ENCODE results near the gene ZNF85. TPM values are rescaled to one million over a fixed set of nuclear protein-coding genes. Genes with fewer than 3 reads are reported as not detected.
A peak's percentile ranks its signal among the peaks of the same experiment; 100 is the strongest.

Gene ZNF85
- total and polyA plus RNA-seq, 2 donors (not counting 1 experiment from before 2014, with no cell fraction given): 3.7 to 17.1 TPM

GRCh38 chr19:20999731-21000352 lies 76.8 kb downstream of the ZNF85 start:
- 3% methylated on average over 29 of the region's 29 CpGs for WGBS (ENCODE audit: insufficient coverage)
- H3K27me3 Mint-ChIP-seq: no peaks in the 10 kb centered on the region
- ChIA-PET POLR2A (interaction anchor here (0.6 to 1.6 kb wide), 4 partner anchors 21 to 960 kb away, joined by 3 to 8 read pairs (median 4); partner anchors contain the start of genes ZNF430, ZNF682 and ZNF85), CTCF (interaction anchor here (1.1 kb wide), 1 partner anchor 20 kb away, joined by 4 read pairs; the partner anchor contains the start of gene ZNF430)
- Histone ChIP-seq H3K36me3 (replicated peaks in 1 of 2; ENCODE audit: control extremely low read depth in 1 of 2, control insufficient read depth in 1 of 2, extremely low read depth in 1 of 2, insufficient read depth in 2 of 2, low read length in 1 of 2) (no peaks in the 10 kb centered on the region), H3K9ac (ENCODE audit: low read length) (peak overlapping the region; percentile 80), H3K4me2 (replicated peaks; ENCODE audit: low read depth, low read length, poor library complexity, severe bottlenecking) (peak overlapping the region; percentile 98), H3K27ac (ENCODE audit: low read length in 2 of 2) (no peak overlapping the region), H2AFZ (ENCODE audit: insufficient read depth, low read depth, low read length, poor library complexity, severe bottlenecking) (peak overlapping the region; percentile 100), H4K20me1 (ENCODE audit: control insufficient read depth, insufficient read depth, low read length, poor library complexity, severe bottlenecking) (no peaks in the 10 kb centered on the region), H3K4me3 (ENCODE audit: control extremely low read depth in 1 of 5, extremely low read depth in 1 of 5, insufficient read depth in 1 of 5, low read depth in 2 of 5, low read length in 4 of 5) (peak overlapping the region; percentile 34 to 84 (median 60)), H3K9me3 (ENCODE audit: control extremely low read depth in 1 of 3, control insufficient read depth in 2 of 3, insufficient read depth in 1 of 3, low read length in 2 of 3) (no peaks in the 10 kb centered on the region), H3K27me3 (replicated peaks in 1 of 4; ENCODE audit: control extremely low read depth in 1 of 4, control insufficient read depth in 3 of 4, insufficient read depth in 4 of 4, low read length in 3 of 4) (no peaks in the 10 kb centered on the region), H3K4me1 (ENCODE audit: control insufficient read depth in 2 of 2, insufficient read depth in 2 of 2, low read length in 2 of 2) (peaks cover 0 to 5% of the 10 kb centered on the region in 2 donors), H3K79me2 (ENCODE audit: control insufficient read depth, insufficient read depth, low read length) (no peaks in the 10 kb centered on the region)
- H3K27ac Mint-ChIP-seq: peak overlapping the region; percentile 61
- peaks cover 6% of the 10 kb centered on the region for H3K4me1 Mint-ChIP-seq
- intact Hi-C loops (cut with micrococcal nuclease): loop anchor here (1.0 to 5.0 kb wide), 4 partner anchors 20 to 223 kb away; partner anchors contain the start of genes ZNF430, ZNF66 and ZNF714
- peak; percentile 93 for DNase-seq
- H3K4me3 Mint-ChIP-seq: peak overlapping the region; percentile 87
- no peaks in the 10 kb centered on the region for H3K9me3 Mint-ChIP-seq (ENCODE audit: insufficient read depth)
- peak; percentile 100 for ATAC-seq (ENCODE audit: low read depth)
- no peak for TF ChIP-seq EZH2 (IDR thresholded peaks at IDR 0.05; ENCODE audit: borderline replicate concordance, insufficient read depth, low read depth, low read length, poor library complexity, severe bottlenecking)

Other genes starting within 250 kb of the ZNF85 start
- gene ZNF66, start 146.9 kb upstream of the ZNF85 start, total RNA-seq: 25.0 and 27.7 TPM in 2 replicates
- 6.8 and 7.5 TPM in 2 replicates for gene ZNF66, start 146.9 kb upstream of the ZNF85 start, polyA plus RNA-seq
- 45.4 and 45.5 TPM in 2 replicates for gene ZNF430, start 97.4 kb downstream of the ZNF85 start, total RNA-seq
- 27.5 and 36.7 TPM in 2 replicates for gene ZNF430, start 97.4 kb downstream of the ZNF85 start, polyA plus RNA-seq
- 10.7 and 11.9 TPM in 2 replicates for gene ZNF714, start 159.0 kb downstream of the ZNF85 start, total RNA-seq
- 4.4 and 5.3 TPM in 2 replicates for gene ZNF714, start 159.0 kb downstream of the ZNF85 start, polyA plus RNA-seq
- gene ZNF431, start 218.8 kb downstream of the ZNF85 start, total RNA-seq: 40.7 and 50.0 TPM in 2 replicates
- 19.8 and 22.3 TPM in 2 replicates for gene ZNF431, start 218.8 kb downstream of the ZNF85 start, polyA plus RNA-seq